ENCODE measurements around the gene WDFY1.

Gene WDFY1

GRCh38 chr2:223957092-223957851 is 12.1 kb upstream of the WDFY1 start, which contains the start of gene MRPL44:
MRPL44 (plus strand) TSS chr2:223957463; CDS start chr2:223957473, 10 bp downstream.
- 0 out of 2 replicates have a peak, but pooled peaks cover 3% of the 10 kb centered on the region for H3K36me3 ChIP-seq (ENCODE audit: insufficient read depth, low read length)
- H3K27me3 ChIP-seq (ENCODE audit: insufficient read depth, low read length), result no peaks in the 10 kb centered on the region
- H3K27ac ChIP-seq (ENCODE audit: low read depth, low read length), result peak within 1 kb of the TSS; percentile 76
- H3K79me2 ChIP-seq (ENCODE audit: control insufficient read depth, insufficient read depth, low read length, unreplicated experiment), result peaks cover 50% of the 10 kb centered on the region
- peak within 1 kb of the TSS; percentile 76 for H2AFZ ChIP-seq (ENCODE audit: low read length, unreplicated experiment)
- H3K4me1 ChIP-seq (ENCODE audit: control insufficient read depth, insufficient read depth, low read length, unreplicated experiment), result peaks cover 44% of the 10 kb centered on the region
- peak within 1 kb of the TSS; percentile 89 for H3K4me3 ChIP-seq (ENCODE audit: low read depth, low read length)

DNA sequence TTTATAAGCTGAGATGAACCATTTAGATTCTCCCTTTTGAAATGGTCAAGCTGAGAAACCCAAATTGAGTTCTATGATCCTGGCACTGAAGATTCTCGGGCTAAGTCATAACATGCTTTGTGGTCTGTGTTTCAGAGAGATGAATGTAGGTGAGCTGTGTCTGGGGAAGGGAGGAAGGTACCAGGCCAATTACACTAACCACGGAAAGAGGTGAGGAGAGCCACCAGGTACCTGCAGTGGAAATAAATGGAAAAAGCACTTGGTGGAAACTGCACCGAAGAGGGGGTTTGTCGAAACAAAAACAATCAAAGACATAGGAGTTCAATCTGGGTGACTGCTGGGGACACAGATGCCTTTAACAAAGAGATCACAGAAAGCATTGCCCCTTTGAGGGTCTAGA is 11.2 kb upstream of the WDFY1 start:
- H3K27me3 ChIP-seq (ENCODE audit: insufficient read depth, low read length), result no peaks in the 10 kb centered on the region
- H3K79me2 ChIP-seq (ENCODE audit: control insufficient read depth, insufficient read depth, low read length, unreplicated experiment), result peaks cover 40% of the 10 kb centered on the region
- peaks cover 43% of the 10 kb centered on the region for H3K4me1 ChIP-seq (ENCODE audit: control insufficient read depth, insufficient read depth, low read length, unreplicated experiment)
- H3K4me3 ChIP-seq (ENCODE audit: low read depth, low read length), result peak overlapping the region; percentile 89
- H3K36me3 ChIP-seq (ENCODE audit: insufficient read depth, low read length), result 0 out of 2 replicates have a peak, but pooled peaks cover 2% of the 10 kb centered on the region
- peak overlapping the region; percentile 7 for H2AFZ ChIP-seq (ENCODE audit: low read length, unreplicated experiment)
- H3K27ac ChIP-seq (ENCODE audit: low read depth, low read length), result peak overlapping the region; percentile 76

- no peaks in the 10 kb centered on the region for H3K36me3 ChIP-seq (ENCODE audit: insufficient read depth, low read length)
- peaks cover 27% of the 10 kb centered on the region for H3K4me1 ChIP-seq (ENCODE audit: control insufficient read depth, insufficient read depth, low read length, unreplicated experiment)
- peak overlapping the region; percentile 37 for H2AFZ ChIP-seq (ENCODE audit: low read length, unreplicated experiment)
- no peak overlapping the region for H3K4me3 ChIP-seq (ENCODE audit: low read depth, low read length)
- peak overlapping the region; percentile 47; the same call in 1 of the 2 replicates for H3K27ac ChIP-seq (ENCODE audit: low read depth, low read length)
- H3K27me3 ChIP-seq (ENCODE audit: insufficient read depth, low read length), result no peaks in the 10 kb centered on the region
- peaks cover 21% of the 10 kb centered on the region for H3K79me2 ChIP-seq (ENCODE audit: control insufficient read depth, insufficient read depth, low read length, unreplicated experiment)
Measured at GRCh38 chr2:223954401-223954800, 9.3 kb upstream of the WDFY1 start.

DNA sequence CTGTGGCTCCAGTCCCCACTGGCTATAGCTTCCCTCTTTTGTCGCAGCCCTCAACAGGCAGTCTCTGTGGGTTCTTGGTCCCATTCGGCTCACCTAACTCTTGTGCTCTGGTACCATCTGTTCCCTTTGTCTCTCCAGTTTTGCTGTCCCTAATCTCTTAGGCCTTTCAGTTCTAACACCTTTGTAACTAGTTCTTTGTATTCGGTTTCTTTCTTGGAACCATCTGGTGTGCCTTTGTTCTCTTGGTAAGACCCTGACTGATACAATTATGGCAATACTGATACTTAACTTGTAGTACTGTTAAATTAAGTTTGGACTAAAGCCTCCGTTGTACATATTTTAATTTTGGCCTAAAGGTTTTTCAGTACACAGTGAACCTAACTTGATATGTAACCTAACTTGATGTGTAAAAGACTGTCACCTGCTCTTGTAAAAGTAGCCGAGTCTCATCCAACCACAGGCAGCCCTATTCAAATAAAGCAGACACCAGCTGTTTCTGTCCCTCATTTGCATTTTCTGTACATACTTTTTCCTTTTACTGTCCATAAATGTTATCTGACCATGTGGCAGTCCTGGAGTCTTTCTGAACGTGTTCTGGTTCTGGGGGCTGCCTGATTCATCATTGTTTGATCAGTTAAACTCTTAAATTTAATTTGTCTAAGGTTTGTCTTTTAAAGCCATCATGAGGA is 7.3 kb upstream of the WDFY1 start:
- no peaks in the 10 kb centered on the region for H3K27me3 ChIP-seq (ENCODE audit: insufficient read depth, low read length)
- peaks cover 1% of the 10 kb centered on the region for H3K79me2 ChIP-seq (ENCODE audit: control insufficient read depth, insufficient read depth, low read length, unreplicated experiment)
- peaks cover 19% of the 10 kb centered on the region for H3K4me1 ChIP-seq (ENCODE audit: control insufficient read depth, insufficient read depth, low read length, unreplicated experiment)
- no peak overlapping the region for H3K4me3 ChIP-seq (ENCODE audit: low read depth, low read length)
- H3K36me3 ChIP-seq (ENCODE audit: insufficient read depth, low read length), result no peaks in the 10 kb centered on the region
- no peak overlapping the region for H3K27ac ChIP-seq (ENCODE audit: low read depth, low read length)
- H2AFZ ChIP-seq (ENCODE audit: low read length, unreplicated experiment), result no peak overlapping the region

DNA sequence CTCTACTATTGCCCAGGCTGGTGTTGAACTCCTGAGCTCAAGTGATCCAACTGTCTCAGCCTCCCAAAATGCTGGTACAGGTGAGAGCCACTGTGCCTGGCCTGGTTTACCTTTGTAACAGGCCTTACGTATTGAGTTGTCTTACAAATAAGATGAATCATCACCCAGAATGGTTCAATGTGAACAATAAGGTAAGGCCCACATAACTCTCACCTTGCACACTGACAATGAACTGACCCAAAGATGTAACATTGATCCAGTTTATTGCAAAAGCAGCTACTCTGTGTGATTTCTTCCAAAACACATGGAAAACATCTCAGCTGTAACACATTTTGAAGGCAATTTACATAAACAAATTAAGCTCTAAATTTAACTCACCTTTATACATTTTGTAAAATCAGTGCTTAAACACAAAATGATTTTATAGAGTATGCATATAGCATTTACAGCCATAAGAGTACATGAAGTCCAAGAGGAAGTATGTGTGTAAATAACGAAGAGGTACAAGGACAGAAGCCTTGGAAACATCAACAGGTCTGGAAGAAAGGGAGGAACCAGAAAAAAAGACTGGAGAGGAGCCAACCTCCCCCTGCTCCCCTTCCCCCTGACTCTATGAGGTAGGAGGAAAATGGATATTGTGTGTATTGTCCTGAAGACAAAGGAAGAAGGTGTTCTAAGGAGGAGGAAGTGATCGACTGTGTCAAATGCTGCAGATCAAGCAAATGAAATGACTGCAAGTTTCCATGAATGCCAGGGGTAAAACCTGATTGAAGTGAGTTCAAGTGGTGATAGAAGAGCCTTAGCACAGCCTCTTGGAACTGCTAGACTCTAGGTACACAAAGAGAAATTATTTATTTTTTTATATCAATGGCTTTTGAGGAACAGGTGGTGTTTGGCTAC is 5.6 kb upstream of the WDFY1 start:
- Histone ChIP-seq H3K79me2 (ENCODE audit: control insufficient read depth, insufficient read depth, low read length, unreplicated experiment) (peaks cover under 1% of the 10 kb centered on the region), H3K36me3 (ENCODE audit: insufficient read depth, low read length) (no peaks in the 10 kb centered on the region), H2AFZ (ENCODE audit: low read length, unreplicated experiment) (no peak overlapping the region), H3K4me3 (ENCODE audit: low read depth, low read length) (no peak overlapping the region), H3K27me3 (ENCODE audit: insufficient read depth, low read length) (no peaks in the 10 kb centered on the region), H3K27ac (ENCODE audit: low read depth, low read length) (no peak overlapping the region), H3K4me1 (ENCODE audit: control insufficient read depth, insufficient read depth, low read length, unreplicated experiment) (peaks cover 12% of the 10 kb centered on the region)

DNA sequence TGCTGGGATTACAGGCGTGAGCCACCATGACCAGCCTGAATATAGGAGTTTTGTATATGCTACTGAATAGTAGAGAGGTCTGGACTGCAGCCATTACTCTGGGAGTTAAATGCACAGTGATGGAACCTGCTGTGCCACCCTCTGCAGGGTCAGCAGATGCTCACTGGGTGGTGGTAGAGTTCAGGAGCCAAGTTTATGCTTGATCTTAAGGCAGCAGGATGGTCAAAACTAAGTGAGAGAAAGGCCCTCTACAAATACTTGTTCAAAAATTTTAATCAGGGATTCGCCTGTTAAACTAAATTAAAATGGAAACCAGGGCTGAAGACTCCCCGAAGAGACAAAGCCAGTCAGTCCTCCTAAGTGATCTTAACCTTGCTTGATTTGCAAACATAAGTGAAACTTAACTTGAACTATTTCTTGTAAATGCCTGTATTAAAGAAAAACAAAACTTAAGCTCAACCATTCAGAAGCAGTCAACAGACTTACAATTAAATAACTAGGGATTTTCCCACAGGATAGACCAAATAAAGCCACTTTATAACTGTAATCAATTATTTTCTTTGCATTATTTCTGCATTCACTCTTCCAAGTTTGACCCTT is 4.2 kb upstream of the WDFY1 start:
- H3K4me1 ChIP-seq (ENCODE audit: control insufficient read depth, insufficient read depth, low read length, unreplicated experiment), result peaks cover 7% of the 10 kb centered on the region
- no peak overlapping the region for H2AFZ ChIP-seq (ENCODE audit: low read length, unreplicated experiment)

DNA sequence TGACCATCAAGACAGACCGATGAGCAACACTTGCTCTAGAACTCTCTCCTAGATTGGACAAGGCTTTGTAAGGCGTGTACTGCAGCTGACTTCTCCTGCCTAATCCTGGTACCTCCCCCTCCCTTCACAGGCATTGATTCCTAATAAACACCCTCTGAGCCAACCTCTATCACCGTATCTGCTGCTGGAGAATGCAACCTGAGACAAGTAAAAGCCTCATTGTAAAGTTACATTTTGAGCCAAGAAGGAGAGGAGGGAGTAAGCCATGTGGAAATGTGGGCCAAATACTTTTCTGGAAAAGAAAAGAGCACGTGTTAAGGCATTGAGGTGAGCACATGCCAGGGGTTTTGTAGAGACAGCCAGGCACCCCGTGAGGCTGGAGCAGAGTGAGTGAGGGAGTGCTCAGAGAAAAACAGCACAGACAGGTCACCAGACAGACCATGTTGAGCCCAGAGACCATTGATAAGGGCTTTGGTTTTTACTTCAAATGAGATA is 2.6 kb upstream of the WDFY1 start:
- peaks cover 27% of the 10 kb centered on the region for H3K79me2 ChIP-seq (ENCODE audit: control insufficient read depth, insufficient read depth, low read length, unreplicated experiment)
- H2AFZ ChIP-seq (ENCODE audit: low read length, unreplicated experiment), result no peak overlapping the region
- H3K4me1 ChIP-seq (ENCODE audit: control insufficient read depth, insufficient read depth, low read length, unreplicated experiment), result peaks cover 5% of the 10 kb centered on the region
- H3K36me3 ChIP-seq (ENCODE audit: insufficient read depth, low read length), result no peaks in the 10 kb centered on the region
- H3K4me3 ChIP-seq (ENCODE audit: low read depth, low read length), result no peak overlapping the region
- no peak overlapping the region for H3K27ac ChIP-seq (ENCODE audit: low read depth, low read length)
- no peaks in the 10 kb centered on the region for H3K27me3 ChIP-seq (ENCODE audit: insufficient read depth, low read length)

More for the DNA sequence above, 4.2 kb upstream of the WDFY1 start:
- Histone ChIP-seq H3K27me3 (ENCODE audit: insufficient read depth, low read length) (no peaks in the 10 kb centered on the region), H3K79me2 (ENCODE audit: control insufficient read depth, insufficient read depth, low read length, unreplicated experiment) (peaks cover 13% of the 10 kb centered on the region), H3K36me3 (ENCODE audit: insufficient read depth, low read length) (no peaks in the 10 kb centered on the region), H3K27ac (ENCODE audit: low read depth, low read length) (no peak overlapping the region), H3K4me3 (ENCODE audit: low read depth, low read length) (no peak overlapping the region)

DNA sequence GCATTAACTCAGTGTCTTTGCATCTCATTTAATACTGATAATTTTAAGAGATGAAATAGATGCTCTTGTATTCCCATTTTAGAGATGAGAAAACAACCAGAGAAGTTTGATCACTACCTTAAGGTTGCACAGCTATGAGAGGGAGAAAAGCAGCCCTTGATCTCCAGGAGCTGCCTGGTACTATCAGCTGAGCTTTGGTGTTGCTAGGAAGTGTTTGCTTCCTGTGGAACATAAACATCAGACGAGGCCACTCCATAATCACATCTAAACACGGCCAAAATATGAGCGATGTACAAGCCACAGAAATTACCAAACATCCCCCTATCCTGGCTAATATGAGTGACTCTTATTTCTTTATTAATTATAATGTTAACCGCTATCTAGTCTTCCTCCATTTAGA is 620 bp upstream of the WDFY1 start:
- Histone ChIP-seq H3K27me3 (ENCODE audit: insufficient read depth, low read length) (no peaks in the 10 kb centered on the region), H3K4me1 (ENCODE audit: control insufficient read depth, insufficient read depth, low read length, unreplicated experiment) (peaks cover 12% of the 10 kb centered on the region), H2AFZ (ENCODE audit: low read length, unreplicated experiment) (peak overlapping the region; percentile 87), H3K27ac (ENCODE audit: low read depth, low read length) (no peak overlapping the region), H3K36me3 (ENCODE audit: insufficient read depth, low read length) (no peaks in the 10 kb centered on the region), H3K4me3 (ENCODE audit: low read depth, low read length) (peak overlapping the region; percentile 87), H3K79me2 (ENCODE audit: control insufficient read depth, insufficient read depth, low read length, unreplicated experiment) (peaks cover 34% of the 10 kb centered on the region)

GRCh38 chr2:223944166-223944702 is 901 bp downstream of the WDFY1 start:
- H3K27ac ChIP-seq (ENCODE audit: low read depth, low read length), result peak overlapping the region; percentile 81
- peak overlapping the region; percentile 87 for H3K4me3 ChIP-seq (ENCODE audit: low read depth, low read length)
- H3K4me1 ChIP-seq (ENCODE audit: control insufficient read depth, insufficient read depth, low read length, unreplicated experiment), result peaks cover 18% of the 10 kb centered on the region
- peak overlapping the region; percentile 15 for H2AFZ ChIP-seq (ENCODE audit: low read length, unreplicated experiment)
- peaks cover 10% of the 10 kb centered on the region; the same call in 1 of the 2 replicates for H3K36me3 ChIP-seq (ENCODE audit: insufficient read depth, low read length)
- H3K79me2 ChIP-seq (ENCODE audit: control insufficient read depth, insufficient read depth, low read length, unreplicated experiment), result peaks cover 49% of the 10 kb centered on the region
- H3K27me3 ChIP-seq (ENCODE audit: insufficient read depth, low read length), result no peaks in the 10 kb centered on the region

Data from ACC112 (cell line).